ENCODE data around the gene UVRAG.

DNA sequence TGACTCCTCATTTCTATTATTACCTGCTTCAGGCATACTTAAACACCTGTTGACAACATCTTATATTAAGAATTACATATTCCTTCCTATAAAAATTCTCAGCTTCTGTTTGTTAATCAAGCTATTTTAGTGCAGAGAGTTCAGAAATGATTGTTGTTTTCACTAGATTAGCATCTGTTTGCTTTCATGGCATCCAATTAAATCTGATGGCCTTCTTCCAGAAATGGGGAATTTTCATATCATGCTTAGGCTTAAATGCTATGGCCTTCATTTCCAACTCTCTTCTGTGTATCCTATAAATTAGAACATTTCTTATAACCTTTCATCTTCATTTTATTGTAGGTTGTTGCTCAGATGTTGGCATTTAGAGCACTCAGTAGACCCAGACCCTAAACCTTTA is 211.3 kb downstream of the UVRAG start:
- TF ChIP-seq YY1 (IDR thresholded peaks at IDR 0.05; ENCODE audit: insufficient read depth, insufficient read length) (no peak), ZNF274 (IDR thresholded peaks at IDR 0.05; ENCODE audit: low read depth, low read length) (no peak)
